GM20000 (cell line): ENCODE data around the gene DCST1.

Experiments used
- DNase-seq: peaks from one replicate; pipeline ENCODE4 v3.0.0; 2012; ENCODE audit warnings: low spot score
- CTCF ChIP-seq: IDR thresholded peaks from 2 replicates; pipeline ENCODE4 v1.5.1; 2012; ENCODE audit warnings: mild to moderate bottlenecking, control low read depth; ENCODE audit errors: extremely low read depth, missing control alignments

Gene DCST1

GRCh38 chr1:155048449-155049334 lies 15.1 kb downstream of the DCST1 start:
- no peak for TF ChIP-seq CTCF
- DNase-seq, result no peak

GRCh38 chr1:155049651-155050559 lies 16.3 kb downstream of the DCST1 start:
- no peak for TF ChIP-seq CTCF
- DNase-seq, result no peak

GRCh38 chr1:155050560-155051341 lies 17.1 kb downstream of the DCST1 start, which contains the start of gene ADAM15:
TSS of gene ADAM15 (plus strand) at chr1:155051316. CDS start at chr1:155051387, 71 bp downstream.
- DNase-seq, result peak; percentile 100
- TF ChIP-seq CTCF, result peak; percentile 97

- DNase-seq, result no peak
- TF ChIP-seq CTCF, result no peak
These were observed 17.7 kb downstream of the DCST1 start for GRCh38 chr1:155051342-155051776.

- DNase-seq, result peak; percentile 57
- no peak for TF ChIP-seq CTCF
These were observed 18.3 kb downstream of the DCST1 start for GRCh38 chr1:155051777-155052398.

- DNase-seq, result peak; percentile 64
These were observed 19.1 kb downstream of the DCST1 start for GRCh38 chr1:155052439-155053395.

More at GRCh38 chr1:155052439-155053395, 19.1 kb downstream of the DCST1 start:
- TF ChIP-seq CTCF, result peak; percentile 42
